ENCODE measurements around the gene GRIN1. TPM values are rescaled to one million over a fixed set of nuclear protein-coding genes. Genes with fewer than 3 reads are reported as not detected.
A peak's percentile ranks its signal among the peaks of the same experiment; 100 is the strongest.

GRIN1 gene
- total and polyA plus RNA-seq, 10 of the 15 experiments (the other 5 are each of a cell fraction or from before 2014, with no cell fraction given) = 0.05 to 0.10 (median 0.06) TPM; not detected in 6

DNA sequence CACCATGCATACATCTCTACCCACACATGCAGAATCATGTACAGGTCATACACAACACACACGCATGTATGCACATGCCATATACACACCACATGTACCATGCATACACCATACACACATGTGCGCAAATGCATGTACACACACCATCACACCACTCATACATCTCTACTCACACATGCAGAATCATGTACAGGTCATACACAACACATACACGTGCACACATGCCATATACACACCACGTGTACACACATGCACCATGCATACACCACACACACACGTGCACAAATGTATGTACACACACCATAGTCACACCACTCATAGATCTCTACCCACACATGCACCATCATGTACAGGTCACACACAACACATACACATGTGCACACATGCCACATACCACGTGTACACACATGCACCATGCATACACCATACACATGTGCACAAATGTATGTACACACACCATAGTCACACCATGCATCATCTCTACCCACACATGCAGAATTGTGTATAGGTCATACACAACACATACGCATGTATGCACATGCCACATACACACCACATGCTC is 14.0 kb downstream of the GRIN1 start:
- H3K9me3 ChIP-seq (replicated peaks; ENCODE audit: control insufficient read depth, insufficient read depth, low read length) = no peaks in the 10 kb centered on the region; the same call in 2 of the 3 replicates
- ChIA-PET POLR2A (interaction anchor here (1.1 to 4.3 kb wide), 4 partner anchors 14 to 399 kb away, joined by 4 to 166 read pairs (median 21); partner anchors contain the start of genes CYSRT1, MRPL41 and RNF208), CTCF (no interaction called here), RAD21 (ENCODE audit: unreplicated experiment) (interaction anchor here (3.9 kb wide), 1 partner anchor 23 kb away, joined by 54 read pairs; no protein-coding TSS in a partner anchor), SMC1A (ENCODE audit: uncharacterized antibody, unreplicated experiment) (interaction anchor here (3.3 to 4.7 kb wide), 2 partner anchors 23 to 30 kb away, joined by 14 to 28 read pairs; no protein-coding TSS in a partner anchor)
- no peak overlapping the region for H2AFZ ChIP-seq (ENCODE audit: control insufficient read depth, low read depth, low read length)
- no peak for FAIRE-seq
- H3K9ac ChIP-seq (ENCODE audit: control insufficient read depth, insufficient read depth, low read length) = no peak overlapping the region
- H3K27me3 ChIP-seq (replicated peaks in 1 of 2; ENCODE audit: control insufficient read depth in 2 of 2, insufficient read depth in 2 of 2, low read length in 1 of 2) = no peaks in the 10 kb centered on the region
- no peaks in the 10 kb centered on the region for H4K20me1 ChIP-seq (ENCODE audit: control insufficient read depth, insufficient read depth)
- intact Hi-C loops (cut with micrococcal nuclease; ENCODE audit: unreplicated experiment) = loop anchor here (5.0 kb wide), 1 partner anchor 36 kb away; no protein-coding TSS in a partner anchor
- TF ChIP-seq, protein P1, sequence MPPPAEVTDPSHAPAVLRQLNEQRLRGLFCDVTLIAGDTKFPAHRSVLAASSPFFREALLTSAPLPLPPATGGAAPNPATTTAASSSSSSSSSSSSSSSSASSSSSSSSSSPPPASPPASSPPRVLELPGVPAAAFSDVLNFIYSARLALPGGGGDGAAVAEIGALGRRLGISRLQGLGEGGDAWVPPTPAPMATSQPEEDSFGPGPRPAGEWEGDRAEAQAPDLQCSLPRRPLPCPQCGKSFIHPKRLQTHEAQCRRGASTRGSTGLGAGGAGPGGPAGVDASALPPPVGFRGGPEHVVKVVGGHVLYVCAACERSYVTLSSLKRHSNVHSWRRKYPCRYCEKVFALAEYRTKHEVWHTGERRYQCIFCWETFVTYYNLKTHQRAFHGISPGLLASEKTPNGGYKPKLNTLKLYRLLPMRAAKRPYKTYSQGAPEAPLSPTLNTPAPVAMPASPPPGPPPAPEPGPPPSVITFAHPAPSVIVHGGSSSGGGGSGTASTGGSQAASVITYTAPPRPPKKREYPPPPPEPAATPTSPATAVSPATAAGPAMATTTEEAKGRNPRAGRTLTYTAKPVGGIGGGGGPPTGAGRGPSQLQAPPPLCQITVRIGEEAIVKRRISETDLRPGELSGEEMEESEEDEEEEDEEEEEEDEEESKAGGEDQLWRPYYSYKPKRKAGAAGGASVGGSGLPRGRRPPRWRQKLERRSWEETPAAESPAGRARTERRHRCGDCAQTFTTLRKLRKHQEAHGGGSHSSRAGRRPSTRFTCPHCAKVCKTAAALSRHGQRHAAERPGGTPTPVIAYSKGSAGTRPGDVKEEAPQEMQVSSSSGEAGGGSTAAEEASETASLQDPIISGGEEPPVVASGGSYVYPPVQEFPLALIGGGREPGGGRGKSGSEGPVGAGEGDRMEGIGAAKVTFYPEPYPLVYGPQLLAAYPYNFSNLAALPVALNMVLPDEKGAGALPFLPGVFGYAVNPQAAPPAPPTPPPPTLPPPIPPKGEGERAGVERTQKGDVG (CRISPR knock-in tag; IDR thresholded peaks at IDR 0.05) = no peak
- 0 out of 2 replicates have a peak, but pooled peaks have one; percentile 31 for TF ChIP-seq POLR2AphosphoS5 (IDR thresholded peaks at IDR 0.05; ENCODE audit: low read length)
- peaks cover 15% of the 10 kb centered on the region for H3K4me1 ChIP-seq (ENCODE audit: control insufficient read depth, insufficient read depth, low read length)
- no peak overlapping the region for H3K4me3 ChIP-seq
- no TSS peak for BruUV-seq (replicated peaks)
- H3K36me3 ChIP-seq (ENCODE audit: control insufficient read depth in 2 of 2, insufficient read depth in 2 of 2, low read length in 1 of 2) = no peaks in the 10 kb centered on the region
- DNase-seq (ENCODE audit: low read depth, low spot score) = no peak
- ATAC-seq = no peak
- no peak overlapping the region for H3K4me2 ChIP-seq (ENCODE audit: control insufficient read depth, insufficient read depth)
- H3K79me2 ChIP-seq (ENCODE audit: control insufficient read depth, insufficient read depth, low read length) = no peaks in the 10 kb centered on the region
- in situ Hi-C loops (cut with MboI) = no loop called here
- WGBS (ENCODE audit: insufficient coverage, insufficient replicate concordance, low lambda C conversion rate, missing lambda C conversion rate) = 96% methylated on average over 7 of the region's 7 CpGs
- no peak overlapping the region for H3K27ac ChIP-seq (ENCODE audit: control insufficient read depth, insufficient read depth)
